GM21825 (cell line): ENCODE measurements around the gene WDR64.
A peak's percentile ranks its signal among the peaks of the same experiment; 100 is the strongest.

Experiments used
- ATAC-seq: cut with Tn5 transposase; IDR thresholded peaks from one replicate; pipeline ENCODE4 v1.9.1; 2021; ENCODE audit warnings: mild to moderate bottlenecking, moderate library complexity; ENCODE audit not compliant: unreplicated experiment

Gene WDR64

GRCh38 chr1:241652012-241652411 is at the start of gene WDR64:
Gene WDR64, plus strand, starts transcription at chr1:241652281. Its CDS starts 204 bp downstream, at chr1:241652485.
- ATAC-seq, result no peak

DNA sequence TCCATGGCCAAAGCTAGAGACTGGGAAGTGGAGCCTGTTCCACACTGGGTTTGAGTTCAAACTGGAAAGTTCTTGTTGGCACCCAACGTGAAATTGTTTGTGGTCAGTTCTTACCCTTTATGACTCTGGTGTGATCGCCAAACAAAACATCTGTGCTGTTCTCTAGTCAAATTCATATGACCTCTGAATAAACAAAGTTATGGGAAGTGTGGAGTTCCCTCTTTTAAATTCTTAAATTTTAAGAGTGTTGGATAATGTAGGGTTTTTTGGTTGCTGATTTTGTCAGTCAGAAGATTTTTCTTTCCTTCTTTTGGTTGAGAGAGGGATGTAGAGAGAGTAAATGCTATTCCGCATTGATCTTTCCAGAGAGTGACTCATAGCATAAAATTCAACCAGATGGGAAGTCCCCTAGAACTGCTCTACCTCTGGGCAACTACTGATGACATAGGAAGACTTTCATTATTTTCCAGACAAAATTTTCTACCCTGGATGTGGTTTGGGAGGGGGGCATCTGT is 48.3 kb upstream of the WDR64 start:
- no peak for ATAC-seq

DNA sequence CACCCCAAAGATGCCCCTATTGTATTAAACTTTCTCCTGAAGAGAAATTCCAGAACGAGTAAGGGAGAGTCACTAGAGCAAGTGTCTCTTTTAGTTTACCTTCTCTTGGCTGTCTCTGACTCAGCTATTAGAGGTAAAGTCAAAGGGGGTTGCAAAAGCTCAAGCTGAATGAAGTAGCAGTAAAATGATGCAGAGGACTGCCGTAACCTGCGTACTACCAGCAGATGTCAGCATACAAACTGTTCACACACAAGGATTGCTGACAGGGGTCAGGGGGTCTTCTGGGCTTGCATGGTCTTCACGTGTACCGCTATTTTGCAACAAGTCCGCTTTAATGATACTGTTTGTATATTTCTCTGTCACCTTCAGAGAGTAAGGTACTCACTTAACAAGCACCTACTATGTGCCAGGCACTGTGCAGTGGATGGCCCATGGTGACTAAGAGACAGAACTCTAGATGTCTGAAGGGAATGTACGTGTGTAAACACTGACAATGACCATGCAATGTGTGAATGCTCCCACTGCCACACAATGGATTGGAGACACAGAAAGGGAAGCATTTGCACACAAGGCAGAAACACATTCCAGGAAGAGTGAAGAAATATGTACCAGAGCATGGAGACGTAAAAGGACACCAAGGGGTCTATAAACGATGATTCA is 46.8 kb upstream of the WDR64 start:
- ATAC-seq, result no peak

- no peak for ATAC-seq
Observed at GRCh38 chr1:241606544-241606943, 45.5 kb upstream of the WDR64 start.

DNA sequence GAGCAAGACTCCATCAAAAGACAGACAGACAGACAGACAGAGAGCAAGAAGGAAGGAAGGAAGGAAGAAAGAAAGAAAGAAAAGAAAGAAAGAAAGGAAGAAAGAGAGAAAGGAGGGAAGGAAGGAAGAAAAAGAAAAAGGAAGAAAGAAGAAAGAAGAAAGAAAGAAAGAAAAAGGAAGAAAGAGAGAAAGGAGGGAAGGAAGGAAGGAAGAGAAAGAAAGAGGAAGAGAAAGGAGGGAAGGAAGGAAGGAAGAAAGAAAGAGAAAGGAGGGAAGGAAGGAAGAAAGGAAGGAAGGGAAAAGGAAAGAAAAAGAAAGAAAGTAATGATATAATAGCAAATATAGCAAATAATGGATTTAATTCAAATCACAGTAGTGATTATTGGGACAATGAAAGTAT is 44.6 kb upstream of the WDR64 start:
- ATAC-seq, result no peak

GRCh38 chr1:241608379-241609033 is 43.6 kb upstream of the WDR64 start:
- ATAC-seq, result no peak

GRCh38 chr1:241610056-241610815 is 41.8 kb upstream of the WDR64 start:
- no peak for ATAC-seq

DNA sequence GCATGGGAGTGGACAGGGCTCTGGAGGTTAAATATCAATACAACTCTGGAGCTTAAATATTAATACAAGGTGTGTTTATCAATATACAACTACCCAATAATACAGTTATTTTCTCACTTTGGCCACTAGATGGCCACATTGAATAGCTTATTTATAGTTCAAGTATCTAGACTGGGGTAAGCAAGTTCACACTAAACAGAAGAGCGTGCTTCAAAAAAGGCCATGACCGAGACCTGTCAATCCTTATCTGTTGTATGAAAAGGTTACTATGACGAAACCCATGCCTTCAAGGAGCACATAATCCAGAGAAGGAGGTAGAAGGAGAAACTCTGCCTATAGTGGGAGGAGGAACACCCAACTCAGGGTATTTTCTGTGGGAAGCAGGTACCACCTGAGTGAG is 41.0 kb upstream of the WDR64 start:
- ATAC-seq, result peak; percentile 88

DNA sequence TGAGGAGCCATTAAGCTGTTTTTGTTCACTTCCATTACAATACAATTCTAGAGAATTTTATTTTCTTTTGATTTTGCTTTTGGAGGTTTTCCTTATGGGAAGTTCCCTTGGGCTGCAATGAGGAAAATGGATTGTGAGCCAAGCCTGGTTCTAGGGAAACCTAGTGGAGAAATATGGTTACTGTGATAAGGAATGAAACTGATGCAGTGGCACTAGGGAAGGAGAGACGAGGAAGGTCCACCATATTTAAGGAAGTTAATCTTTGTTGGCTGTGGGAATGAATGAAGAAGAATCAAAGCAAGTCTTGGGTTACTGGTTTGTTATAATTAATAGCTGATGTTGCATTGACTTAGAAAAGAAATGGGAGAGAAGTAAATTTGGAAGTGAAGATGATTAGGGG is 40.3 kb upstream of the WDR64 start:
- no peak for ATAC-seq

DNA sequence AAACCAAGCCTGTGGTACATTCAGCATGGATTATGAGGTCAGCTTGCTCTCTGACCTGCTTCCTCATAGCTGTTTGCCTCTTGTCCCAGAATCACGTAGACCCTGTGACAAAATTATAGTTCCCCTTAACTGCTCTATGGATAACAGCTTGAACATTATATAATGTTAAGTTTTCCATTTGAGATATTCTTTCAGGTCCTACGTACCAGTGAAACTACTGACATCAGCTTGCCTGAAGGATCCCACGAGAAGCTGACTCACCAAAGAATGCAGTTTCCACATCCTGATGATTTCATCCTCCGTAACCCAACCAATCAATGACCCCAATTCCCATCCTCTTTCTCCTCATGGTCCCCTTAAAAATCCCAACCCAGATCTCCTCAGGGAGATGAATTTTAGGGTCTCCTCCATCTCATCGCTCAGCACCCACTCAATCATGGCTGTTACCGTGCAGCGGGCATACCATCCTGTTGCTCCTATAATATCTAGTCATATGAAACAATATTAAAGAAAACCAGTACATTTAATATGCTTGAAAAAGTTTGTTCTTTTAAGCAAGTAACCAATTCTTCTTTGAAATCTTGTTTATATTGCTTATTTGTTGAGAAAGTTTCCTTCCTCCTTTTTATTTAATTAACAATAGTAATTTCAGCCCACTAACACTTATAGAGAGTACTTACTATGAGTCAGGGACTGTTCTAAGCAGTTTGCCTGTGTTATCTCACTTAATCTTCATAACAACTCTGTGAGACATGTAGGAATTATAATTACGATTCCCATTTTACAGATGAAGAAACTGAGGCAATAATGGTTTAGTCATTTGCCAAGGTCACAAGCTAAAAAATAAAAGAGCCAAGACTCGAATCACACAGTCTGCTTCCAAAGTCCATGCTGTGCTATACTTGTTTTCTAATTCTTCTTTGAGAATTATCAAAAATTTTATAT is 39.3 kb upstream of the WDR64 start:
- no peak for ATAC-seq

DNA sequence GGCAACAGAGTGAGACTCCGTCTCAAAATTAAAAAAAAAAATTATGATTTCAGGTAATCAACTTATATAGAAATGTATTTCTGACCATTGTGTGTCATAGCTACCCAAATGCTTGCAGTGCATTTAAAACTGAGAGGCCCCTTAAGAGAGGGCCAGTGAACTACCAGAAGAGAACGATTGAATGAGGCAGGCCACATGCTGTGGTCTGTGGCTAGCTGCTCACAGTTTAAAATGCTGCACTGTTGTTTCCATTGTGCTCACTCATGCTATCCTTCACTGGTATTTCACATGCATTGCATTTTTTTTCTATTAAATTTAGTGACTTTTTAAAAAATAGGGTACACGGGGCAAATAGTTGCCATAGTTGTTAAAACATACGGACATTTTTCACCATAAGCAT is 37.9 kb upstream of the WDR64 start:
- no peak for ATAC-seq

- ATAC-seq, result no peak
Observed at GRCh38 chr1:241614572-241614971, 37.5 kb upstream of the WDR64 start.

- ATAC-seq, result no peak
Observed at GRCh38 chr1:241615043-241615974, 36.8 kb upstream of the WDR64 start.

DNA sequence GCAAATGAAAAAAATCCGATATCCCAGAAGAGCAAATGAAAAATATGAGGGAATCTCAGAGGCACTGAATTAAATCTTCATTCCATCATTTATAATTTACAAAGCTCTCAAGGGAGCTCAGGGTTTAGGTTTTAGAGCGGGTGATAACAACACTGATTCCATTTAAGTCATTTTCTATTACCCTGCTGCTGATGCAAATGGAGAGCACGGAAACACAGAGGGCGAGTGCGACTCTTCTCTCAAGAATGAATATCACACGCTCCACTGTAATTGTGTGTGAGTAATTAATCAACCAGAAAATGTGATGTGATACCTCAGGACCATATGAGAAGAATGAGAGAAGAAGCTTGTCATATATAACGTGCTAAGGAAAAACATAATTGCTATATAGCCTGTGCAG is 34.7 kb upstream of the WDR64 start:
- ATAC-seq, result no peak

DNA sequence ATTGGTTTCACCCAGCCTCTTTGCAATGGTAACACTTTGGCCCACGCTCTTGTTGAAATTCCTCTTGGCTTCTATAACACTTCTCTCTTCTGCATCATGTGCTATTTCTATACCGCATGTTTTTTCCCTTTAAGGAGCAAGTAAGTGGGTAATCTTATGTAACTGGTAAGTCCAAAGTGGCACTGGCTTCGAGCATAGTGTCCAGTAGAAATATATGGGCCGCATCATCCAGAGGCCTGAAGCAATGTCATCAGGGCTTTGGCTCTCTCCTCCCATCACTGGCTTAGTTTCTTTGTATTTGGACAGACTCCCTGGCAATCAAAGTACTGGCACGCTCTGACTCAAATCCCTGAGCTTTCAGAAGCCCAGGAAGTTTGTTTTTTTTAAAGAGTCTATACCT is 29.4 kb upstream of the WDR64 start:
- ATAC-seq, result no peak

DNA sequence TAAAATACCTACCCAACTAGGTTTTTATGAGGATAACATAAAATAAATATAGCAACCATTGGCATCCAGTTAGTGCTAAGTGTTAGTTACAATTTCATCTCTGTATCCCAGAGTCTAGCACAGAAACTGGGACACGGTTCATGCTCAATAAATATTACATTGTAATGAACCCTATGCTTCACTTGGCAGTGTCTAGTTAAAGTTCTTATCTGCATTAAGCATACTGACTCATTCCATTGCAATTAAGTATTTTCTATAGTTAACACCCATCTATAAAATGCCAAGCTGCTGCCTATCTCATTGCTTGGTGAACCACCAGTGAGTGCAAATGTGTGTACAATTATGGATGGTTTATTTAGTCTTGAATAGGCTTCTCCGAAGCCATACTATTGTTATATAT is 27.1 kb upstream of the WDR64 start:
- no peak for ATAC-seq

GRCh38 chr1:241627453-241628259 is 24.4 kb upstream of the WDR64 start:
- ATAC-seq, result peak; percentile 77

- ATAC-seq, result no peak
Observed at GRCh38 chr1:241630005-241630404, 22.1 kb upstream of the WDR64 start.

DNA sequence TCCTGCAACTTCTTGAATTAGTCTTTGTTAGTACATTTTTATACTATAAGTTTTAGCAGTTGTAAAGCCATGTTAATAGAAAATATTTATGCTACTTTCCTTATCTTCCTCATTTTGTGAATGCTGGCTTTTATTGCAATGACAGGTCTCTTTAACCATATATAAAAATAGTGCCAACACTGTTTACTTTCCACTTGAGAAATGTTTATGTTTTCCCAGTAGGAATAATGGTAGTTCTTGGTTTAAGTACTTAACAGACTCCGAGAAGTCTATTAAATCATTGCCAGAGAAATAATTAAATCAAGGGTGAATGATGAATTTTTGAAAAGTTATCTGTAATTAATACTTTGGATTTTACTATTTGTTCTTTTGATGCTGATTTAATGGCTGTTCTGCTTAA is 21.6 kb upstream of the WDR64 start:
- ATAC-seq, result no peak
